ENCODE results near the gene RWDD2A. TPM values are rescaled to one million over a fixed set of nuclear protein-coding genes. Genes with fewer than 3 reads are reported as not detected.

The RWDD2A gene
- polyA plus RNA-seq, 3 donors: 6.2 to 7.3 (median 7.2) TPM

DNA sequence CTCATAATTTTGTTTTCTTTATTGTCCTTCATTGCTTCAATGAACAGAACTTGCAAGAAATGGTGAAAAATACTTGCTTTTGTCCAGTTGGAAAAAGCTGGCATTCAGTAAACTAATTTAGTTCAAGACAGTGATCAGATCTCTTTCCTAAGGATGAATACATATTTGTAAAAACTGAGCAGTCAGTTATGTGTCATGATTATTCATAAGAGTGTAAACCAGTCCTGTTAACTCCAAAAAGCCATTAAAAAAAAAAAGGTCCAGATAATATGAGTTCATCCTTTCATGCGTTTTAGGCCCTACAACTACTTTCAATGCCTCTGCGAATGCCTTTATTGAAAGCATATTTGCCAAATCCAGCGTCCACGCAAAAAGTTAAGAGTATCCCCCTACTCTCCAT is 701 bp upstream of the RWDD2A start:
- peak; percentile 2 for DNase-seq

DNA sequence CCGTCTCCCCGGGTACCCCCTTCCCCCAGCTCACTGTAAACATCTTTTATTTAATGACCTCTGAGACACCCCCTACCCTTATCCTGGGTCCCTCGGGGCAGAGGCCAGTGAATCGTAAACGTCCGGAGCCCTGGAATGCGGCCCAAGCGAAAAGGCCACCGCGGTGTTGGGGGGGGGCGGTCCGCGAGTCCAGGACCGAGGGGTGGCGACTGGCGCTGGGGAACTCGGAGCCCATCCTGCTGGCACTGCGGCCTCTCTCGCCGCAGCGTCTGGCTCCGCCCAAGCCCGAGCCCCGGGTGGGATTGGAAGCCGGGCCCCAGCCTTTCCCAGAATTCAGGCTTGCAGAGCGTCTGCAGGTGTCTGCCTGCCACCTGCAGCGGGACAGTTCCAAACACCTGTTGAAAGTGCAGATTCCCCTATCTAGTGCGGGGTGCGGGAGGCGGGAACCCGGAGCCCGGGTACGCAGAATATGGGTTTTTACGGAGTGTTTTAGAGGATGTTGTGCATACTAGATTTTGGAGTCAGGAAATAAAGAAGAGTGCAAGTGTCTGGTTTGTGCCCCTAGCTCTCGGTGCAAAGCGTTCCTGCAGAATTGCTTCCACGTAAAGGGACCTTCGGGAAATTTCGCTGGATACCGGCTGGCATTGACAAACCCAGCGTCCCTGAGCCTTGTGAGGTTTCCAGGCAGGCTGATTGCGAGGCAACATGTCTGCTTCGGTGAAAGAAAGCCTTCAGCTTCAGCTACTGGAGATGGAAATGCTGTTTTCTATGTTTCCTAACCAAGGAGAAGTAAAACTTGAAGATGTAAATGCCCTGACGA is 800 bp downstream of the RWDD2A start:
- DNase-seq: peak; percentile 27

DNA sequence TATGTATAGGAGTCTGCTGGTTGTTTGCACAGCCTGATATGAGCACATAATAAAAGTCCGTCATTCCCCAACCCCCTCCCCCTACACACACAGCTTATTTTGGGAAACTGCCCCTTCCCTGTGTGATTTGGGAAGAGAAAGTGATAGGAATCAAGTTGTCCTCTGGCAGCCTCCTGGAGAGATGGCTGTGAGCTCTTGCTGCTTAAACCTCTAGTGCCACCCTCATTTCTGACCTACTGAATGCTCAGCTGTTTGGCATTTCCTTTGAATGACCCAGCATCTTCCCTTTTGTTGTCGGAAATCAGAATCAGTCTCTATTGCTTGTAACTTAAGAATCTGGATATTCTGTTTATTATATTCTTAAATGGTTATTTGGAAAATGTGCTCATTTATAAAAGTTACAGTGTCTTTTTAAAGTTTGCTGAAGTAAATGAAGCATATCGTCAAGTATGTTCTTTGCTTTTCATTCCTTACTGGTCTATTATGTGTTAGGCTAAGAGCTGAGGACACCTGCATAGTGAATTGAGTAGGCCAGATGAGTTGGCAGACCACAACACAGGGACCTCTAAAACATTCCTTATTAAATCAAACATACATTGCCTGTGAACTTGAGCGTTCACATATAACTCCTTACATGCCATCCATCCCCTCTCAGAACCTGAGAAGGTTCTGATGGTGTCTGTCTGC is 5.5 kb downstream of the RWDD2A start:
- no peak for DNase-seq

DNA sequence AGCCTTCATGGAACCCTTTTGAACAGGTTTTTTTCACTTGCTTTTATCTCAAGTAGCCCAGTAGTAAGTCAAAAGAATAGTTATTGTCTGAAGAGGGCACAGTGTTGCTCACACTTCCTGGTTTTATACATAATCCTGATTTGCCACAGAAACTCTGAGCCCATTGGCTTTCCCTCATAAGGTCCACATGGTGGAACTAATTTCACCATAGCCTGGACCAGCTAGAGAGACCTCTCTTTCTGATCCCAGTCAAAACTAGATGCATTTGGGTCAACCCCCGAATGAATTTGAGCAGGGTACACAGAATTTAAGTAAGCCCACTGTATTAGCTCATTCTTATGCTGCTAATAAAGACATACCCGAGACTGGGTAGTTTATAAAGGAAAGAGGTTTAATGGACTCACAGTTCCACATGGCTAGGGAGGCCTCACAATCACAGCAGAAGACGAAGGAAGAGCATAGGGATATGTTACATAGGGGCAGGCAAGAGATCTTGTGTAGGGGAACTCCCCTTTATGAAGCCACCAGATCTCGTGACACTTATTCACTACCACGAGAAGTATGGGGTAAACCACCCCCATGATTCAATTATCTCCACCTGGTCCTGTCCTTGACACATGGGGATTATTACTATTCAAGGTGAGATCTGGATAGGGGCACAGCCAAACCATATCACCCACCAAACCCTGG is 6.2 kb downstream of the RWDD2A start:
- DNase-seq: no peak

DNA sequence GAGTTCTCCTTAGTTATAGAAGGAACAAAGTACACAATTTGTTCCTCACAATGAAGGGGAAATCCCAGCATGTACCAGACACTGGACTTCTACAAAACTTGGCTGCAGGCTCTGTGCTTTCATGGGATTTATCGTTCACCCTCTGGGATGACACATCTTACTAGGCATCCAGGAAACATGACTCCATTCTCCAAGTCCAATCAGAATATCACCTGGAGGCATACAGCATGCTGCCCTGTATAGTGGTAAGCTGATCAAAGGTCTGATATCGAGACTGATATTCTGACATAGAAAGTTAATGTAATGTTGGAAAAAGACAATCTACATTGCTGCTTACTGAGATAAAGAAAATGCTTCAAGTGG is 6.7 kb downstream of the RWDD2A start:
- DNase-seq: no peak

DNA sequence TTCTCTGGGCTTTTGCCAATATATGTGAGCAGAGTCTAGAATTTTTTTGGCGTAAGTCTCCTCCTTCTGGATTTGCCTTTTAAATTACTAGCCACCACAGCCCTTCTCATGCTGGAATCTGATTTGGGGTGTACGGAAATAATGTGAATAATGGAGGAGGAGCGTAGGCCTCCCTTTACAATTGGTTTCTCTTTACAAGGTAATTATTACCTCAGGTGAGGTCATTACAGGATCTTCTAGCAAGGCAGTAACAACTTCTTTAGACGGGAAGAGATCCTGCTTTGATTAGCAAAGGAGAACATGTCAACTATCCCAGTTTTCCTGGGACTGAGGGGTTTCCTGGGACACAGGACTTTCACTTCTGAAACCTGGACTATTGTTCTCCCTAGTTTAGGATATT is 8.9 kb downstream of the RWDD2A start:
- no peak for DNase-seq

DNA sequence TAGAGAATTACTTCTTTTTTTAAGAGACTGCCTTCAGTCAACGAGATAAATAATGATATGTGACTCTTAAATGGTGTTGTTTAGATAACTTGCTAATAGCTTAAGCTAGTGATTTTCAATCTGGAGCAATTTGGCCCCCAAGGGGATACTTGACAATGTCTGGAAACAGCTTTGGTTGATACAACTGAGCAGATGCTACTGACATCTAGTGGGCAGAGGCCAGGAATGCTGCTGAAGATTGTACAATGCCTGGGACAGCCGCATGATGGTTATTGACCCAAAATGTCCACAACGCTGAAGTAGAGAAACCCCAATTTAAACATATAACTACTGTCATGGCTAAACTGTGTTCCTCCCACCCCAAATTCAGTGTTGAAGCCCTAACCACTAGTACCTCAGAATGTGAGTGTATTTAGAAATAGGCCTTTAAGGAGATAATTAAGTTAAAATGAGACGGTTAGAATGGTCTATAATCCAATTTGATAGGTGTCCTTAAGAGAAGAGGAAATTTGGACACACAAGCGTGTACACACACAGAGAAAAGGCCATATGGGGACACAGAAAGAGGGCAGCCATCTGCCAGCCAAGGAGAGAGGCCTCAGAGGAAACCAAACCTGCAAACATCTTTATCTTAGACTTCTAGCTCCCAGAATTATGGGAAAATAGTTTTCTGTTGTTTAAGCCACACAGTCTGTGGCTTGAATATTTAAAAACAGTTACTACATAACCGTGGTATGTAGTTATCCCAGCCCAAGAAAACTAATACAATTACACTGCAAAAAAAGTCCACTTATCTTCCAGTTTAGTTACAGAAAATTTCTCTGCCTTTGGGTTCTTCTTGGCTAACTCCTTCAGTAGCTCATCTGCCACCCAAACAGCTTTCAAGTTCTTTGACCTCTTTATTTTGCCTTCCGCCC is 22.2 kb downstream of the RWDD2A start:
- peak; percentile 67 for DNase-seq

DNA sequence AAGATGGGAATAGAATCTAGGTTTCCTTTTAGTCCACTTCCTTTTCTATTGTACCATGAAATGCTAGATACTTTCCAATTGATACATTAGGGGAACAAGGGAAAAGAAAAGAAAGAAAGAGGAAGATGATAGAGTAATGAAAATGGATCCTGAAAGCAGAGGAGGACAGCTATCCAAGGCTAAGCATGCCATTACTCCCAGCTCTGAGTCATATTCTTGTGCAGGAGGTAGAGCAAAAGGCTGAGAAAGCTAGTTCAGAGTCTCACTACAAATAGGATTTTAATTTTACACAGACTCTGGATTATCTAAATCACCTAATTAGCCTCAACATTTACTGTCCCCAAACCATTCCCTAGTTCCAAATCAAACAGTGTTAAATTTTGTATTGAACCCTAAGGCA is 23.6 kb downstream of the RWDD2A start:
- DNase-seq: no peak

DNA sequence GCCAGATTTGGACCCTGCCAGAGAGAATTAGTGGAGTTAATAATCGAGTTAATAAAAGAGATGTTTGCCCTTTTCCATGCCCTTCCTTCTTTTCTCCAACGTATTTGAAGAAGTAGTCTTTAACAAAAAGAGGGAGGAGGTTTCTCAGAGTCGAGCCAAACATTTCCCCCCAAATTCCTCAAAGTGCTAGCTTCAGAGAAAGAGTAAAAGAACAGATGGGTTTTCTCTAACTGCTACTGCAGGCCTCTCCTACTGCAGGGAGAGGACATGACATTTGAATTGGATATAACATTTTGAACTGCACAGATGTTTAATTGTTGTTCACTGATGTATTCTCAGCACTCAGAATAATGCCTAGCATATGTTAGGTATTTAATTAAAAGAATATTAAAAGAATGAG is 25.5 kb downstream of the RWDD2A start:
- DNase-seq: peak; percentile 44

DNA sequence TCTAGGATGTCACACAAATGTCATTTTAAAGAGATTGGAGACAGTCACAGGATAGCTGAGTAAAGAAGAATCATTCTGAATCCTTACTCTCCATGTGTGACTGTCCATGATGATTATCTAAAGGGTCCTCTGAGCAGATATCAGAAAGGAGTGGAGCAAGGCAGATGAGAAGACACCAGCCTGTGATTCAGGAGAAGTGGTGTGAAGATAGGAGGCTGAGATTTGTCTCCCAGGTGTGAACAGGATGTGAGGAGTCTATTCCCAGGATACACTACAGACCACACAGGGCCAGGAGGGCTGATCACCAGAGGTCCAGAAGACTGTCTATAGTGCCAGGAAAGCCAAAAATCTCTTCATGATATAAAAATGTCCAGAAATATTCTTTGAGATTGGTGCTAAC is 27.0 kb downstream of the RWDD2A start:
- no peak for DNase-seq

DNA sequence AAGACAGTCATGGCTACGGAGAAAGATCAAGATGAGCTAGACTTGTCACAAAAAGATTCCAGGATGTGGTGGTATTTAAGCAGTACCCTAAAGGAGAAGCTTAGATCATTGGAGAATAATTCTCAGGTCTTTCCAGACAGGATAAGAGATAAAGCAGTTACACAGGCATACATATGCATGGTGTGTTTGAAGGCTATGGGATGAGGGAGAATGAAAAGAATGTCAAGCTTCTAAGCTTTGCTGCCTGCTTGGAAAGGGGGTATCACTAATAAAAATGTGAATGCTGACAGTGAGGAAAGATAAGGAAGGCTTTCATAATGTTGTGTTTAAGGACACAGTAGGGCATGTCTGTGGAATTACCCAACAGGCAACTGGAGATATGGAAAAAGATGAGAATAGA is 28.1 kb downstream of the RWDD2A start:
- no peak for DNase-seq

DNA sequence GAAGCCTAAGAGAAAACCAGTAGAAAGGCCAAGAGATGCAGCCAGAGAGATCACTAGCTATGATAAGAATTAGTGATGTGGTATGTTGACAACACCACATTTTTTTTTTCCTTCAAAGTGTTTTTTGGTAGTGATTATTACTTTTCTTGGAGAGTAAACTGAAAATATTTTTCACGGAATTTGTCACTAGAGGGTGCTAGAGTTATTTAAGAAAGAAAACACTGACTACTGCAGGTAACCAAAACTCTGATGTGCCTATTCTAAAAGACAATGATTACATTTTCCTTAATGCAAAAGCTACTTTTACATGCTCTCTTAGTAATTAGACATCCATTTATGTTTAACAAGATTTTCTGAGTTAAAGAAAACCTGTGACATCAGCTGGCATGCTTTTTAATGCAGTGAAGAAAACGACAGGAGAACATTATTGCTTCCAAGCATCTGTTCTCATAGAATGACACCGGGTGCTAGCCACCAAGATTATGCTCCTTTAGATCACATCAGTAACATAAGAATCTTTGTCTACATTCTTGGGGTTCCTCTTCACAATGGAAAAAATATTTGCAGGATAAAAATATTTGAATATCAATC is 28.8 kb downstream of the RWDD2A start:
- DNase-seq: peak; percentile 43

DNA sequence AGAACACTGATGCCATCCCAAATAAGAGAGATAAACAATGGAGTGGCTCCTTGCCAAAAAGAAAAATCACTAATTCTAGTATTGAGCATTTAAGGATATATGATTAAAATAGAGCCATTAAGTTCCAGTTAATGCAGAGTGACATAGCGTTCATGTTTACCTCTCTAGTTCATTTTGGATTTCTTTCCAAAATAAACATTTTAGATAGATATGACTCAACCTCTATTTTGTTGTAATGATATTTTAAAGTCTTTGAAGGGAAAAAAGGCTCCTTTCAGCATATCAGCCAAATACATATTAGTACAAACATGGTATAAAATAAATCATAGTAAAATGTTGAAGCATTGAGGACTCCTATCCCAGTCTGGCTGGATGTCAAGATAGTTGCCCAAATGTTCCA is 33.4 kb downstream of the RWDD2A start:
- no peak for DNase-seq

DNA sequence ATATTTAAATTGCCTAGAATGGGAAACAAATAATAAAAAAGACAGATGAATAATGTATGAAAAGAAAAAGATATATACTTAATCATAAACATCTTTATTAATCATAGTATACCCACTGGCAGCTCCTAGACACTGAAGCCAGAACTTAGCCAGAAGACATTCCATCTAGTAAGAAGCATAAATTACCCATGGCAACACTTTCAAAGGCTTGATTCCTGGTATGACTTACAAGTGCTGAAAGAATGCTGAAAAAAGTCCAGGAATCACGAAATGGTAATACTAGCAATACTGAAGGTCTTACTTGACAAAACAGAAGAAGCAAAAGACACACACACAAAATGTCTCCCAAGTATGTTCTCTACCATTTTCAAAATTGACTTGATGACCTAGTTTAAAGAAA is 38.0 kb downstream of the RWDD2A start:
- DNase-seq: no peak

DNA sequence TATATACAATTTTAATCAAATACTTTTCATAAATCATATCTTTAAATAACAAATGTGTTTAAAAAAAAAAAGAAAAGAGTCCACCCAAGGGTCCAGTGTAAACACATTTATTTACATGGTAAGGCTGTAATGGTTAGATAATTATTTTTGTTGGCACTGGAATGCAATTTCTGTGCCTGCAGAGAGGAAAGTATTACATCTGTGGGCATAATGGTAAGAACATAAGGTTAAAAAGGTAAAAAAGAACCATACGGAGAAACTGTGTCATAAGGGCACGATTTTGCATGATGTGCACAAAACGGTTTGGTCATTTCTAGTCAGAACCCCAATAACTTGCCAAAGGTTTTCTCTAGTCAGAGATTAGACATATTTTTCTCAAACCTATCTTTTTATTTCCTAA is 54.3 kb downstream of the RWDD2A start:
- no peak for DNase-seq

Other genes with a start within 250 kb of the RWDD2A start
- gene UBE3D, start 127.5 kb upstream of the RWDD2A start, polyA plus RNA-seq (ENCODE audit: insufficient read length in 3 of 3): 10 to 100 TPM in 1 of 3 donors, 1 to 10 TPM in 2; 6.7 to 10.1 (median 8.1) TPM
- 10 to 100 TPM; 27.0 to 44.6 (median 37.0) TPM for gene DOP1A, start 125.7 kb upstream of the RWDD2A start, polyA plus RNA-seq (ENCODE audit: insufficient read length in 3 of 3)
- gene PGM3, start 92 bp upstream of the RWDD2A start, polyA plus RNA-seq (ENCODE audit: insufficient read length in 3 of 3): 10 to 100 TPM; 38.0 to 52.7 (median 50.3) TPM
- gene ME1, start 237.7 kb downstream of the RWDD2A start, polyA plus RNA-seq (ENCODE audit: insufficient read length in 3 of 3): 1 to 10 TPM; 1.5 to 2.7 (median 2.3) TPM